CD14-positive monocyte (primary cell): Measurements from ENCODE around the gene MYO3B. TPM values are rescaled to one million over a fixed set of nuclear protein-coding genes. Genes with fewer than 3 reads are reported as not detected.

ENCODE experiments used
- DNase-seq, 3 donors: peaks; one replicate each; pipeline ENCODE4 v3.0.0-alpha.2; 2011 to 2022
- H2AFZ ChIP-seq: 2 replicates; pipeline ENCODE4 v1.6.0; 2012; ENCODE audit warnings: mild to moderate bottlenecking, low read depth, low read length, inconsistent platforms; ENCODE audit not compliant: insufficient read depth, poor library complexity, severe bottlenecking
- H3K27ac ChIP-seq, 2 donors: 1 replicate in 1 of 2; 2 replicates in 1 of 2; pipeline ENCODE4 v1.5.1; 2012 to 2013; ENCODE audit warnings: low read length in 2 of 2, control low read depth in 1 of 2, inconsistent platforms in 1 of 2, low read depth in 1 of 2, mild to moderate bottlenecking in 1 of 2
- H3K27me3 ChIP-seq, 2 donors: one replicate each; pipeline versions ENCODE4 v1.6.0 to v1.6.1; 2011 to 2013; ENCODE audit warnings: low read length in 2 of 2; ENCODE audit not compliant: control insufficient read depth in 2 of 2, insufficient read depth in 2 of 2
- H3K36me3 ChIP-seq, 2 donors: replicated peaks in 1 of 2; 1 replicate in 1 of 2; 2 replicates in 1 of 2; pipeline versions ENCODE4 v1.5.1 to v1.6.1; 2012 to 2013; ENCODE audit warnings: low read length in 2 of 2, control low read depth in 1 of 2, inconsistent platforms in 1 of 2, mild to moderate bottlenecking in 1 of 2; ENCODE audit not compliant: insufficient read depth in 2 of 2, control insufficient read depth in 1 of 2
- H3K4me1 ChIP-seq, 2 donors: 1 replicate in 1 of 2; 2 replicates in 1 of 2; pipeline versions ENCODE4 v1.5.1 to v1.6.1; 2012 to 2013; ENCODE audit warnings: low read length in 2 of 2, control low read depth in 1 of 2, inconsistent platforms in 1 of 2, mild to moderate bottlenecking in 1 of 2, moderate library complexity in 1 of 2; ENCODE audit not compliant: insufficient read depth in 2 of 2, control insufficient read depth in 1 of 2
- H3K4me2 ChIP-seq: replicated peaks from 2 replicates; pipeline ENCODE3; 2012; ENCODE audit warnings: low read length, moderate library complexity, mild to moderate bottlenecking; ENCODE audit not compliant: poor library complexity, severe bottlenecking; ENCODE audit errors: extremely low read depth
- H3K4me3 ChIP-seq, 3 experiments: fragments of 200-600 bp in 1 of 3; sonication (generic) in 1 of 3; replicated peaks in 1 of 3; 1 replicate in 2 of 3; 2 replicates in 1 of 3; pipeline ENCODE4 v1.5.1; 2011 to 2013; ENCODE audit warnings: low read length in 3 of 3, mild to moderate bottlenecking in 3 of 3, control low read depth in 2 of 3, low read depth in 2 of 3, inconsistent platforms in 1 of 3, moderate library complexity in 1 of 3
- H3K79me2 ChIP-seq: 2 replicates; pipeline ENCODE4 v1.6.0; 2012; ENCODE audit warnings: mild to moderate bottlenecking, control low read depth, inconsistent platforms, low read length, moderate library complexity; ENCODE audit not compliant: insufficient read depth
- H3K9ac ChIP-seq: 2 replicates; pipeline ENCODE4 v1.6.0; 2017; ENCODE audit warnings: low read length, mild to moderate bottlenecking; ENCODE audit not compliant: insufficient read depth, poor library complexity, severe bottlenecking
- H3K9me3 ChIP-seq, 2 donors: replicated peaks in 1 of 2; 1 replicate in 1 of 2; 2 replicates in 1 of 2; pipeline versions ENCODE4 v1.5.1 to v1.6.1; 2012 to 2013; ENCODE audit warnings: low read length in 2 of 2, control low read depth in 1 of 2; ENCODE audit not compliant: control insufficient read depth in 1 of 2, insufficient read depth in 1 of 2
- H4K20me1 ChIP-seq: 2 replicates; pipeline ENCODE4 v1.6.0; 2012; ENCODE audit warnings: mild to moderate bottlenecking, low read length, control low read depth, moderate library complexity; ENCODE audit not compliant: insufficient read depth
- H3K27ac Mint-ChIP-seq, 7 donors: one replicate each; pipeline ENCODE4 v1.8.0; 2020; ENCODE audit warnings: mild to moderate bottlenecking in 7 of 7, mixed read lengths in 7 of 7, moderate library complexity in 6 of 7, inconsistent platforms in 2 of 7
- H3K27me3 Mint-ChIP-seq, 3 donors: one replicate each; pipeline ENCODE4 v1.8.0; 2021 to 2022; ENCODE audit warnings: low read depth in 3 of 3, mild to moderate bottlenecking in 3 of 3, mixed read lengths in 3 of 3, moderate library complexity in 3 of 3, inconsistent platforms in 1 of 3
- H3K36me3 Mint-ChIP-seq, 2 donors: one replicate each; pipeline ENCODE4 v1.8.0; 2020; ENCODE audit warnings: mixed read lengths in 2 of 2, inconsistent platforms in 1 of 2, mild to moderate bottlenecking in 1 of 2
- H3K4me1 Mint-ChIP-seq: one replicate; pipeline ENCODE4 v1.8.0; 2020; ENCODE audit warnings: mild to moderate bottlenecking, mixed read lengths
- H3K4me3 Mint-ChIP-seq, 2 donors: one replicate each; pipeline ENCODE4 v1.8.0; 2020; ENCODE audit warnings: mild to moderate bottlenecking in 2 of 2, mixed read lengths in 2 of 2, moderate library complexity in 1 of 2
- H3K9me3 Mint-ChIP-seq, 7 donors: one replicate each; pipeline ENCODE4 v1.8.0; 2020 to 2022; ENCODE audit warnings: mixed read lengths in 7 of 7, mild to moderate bottlenecking in 6 of 7, moderate library complexity in 6 of 7, inconsistent platforms in 2 of 7
- WGBS: methylation state at CpG from one replicate; pipeline ENCODE4 v1.1.5; 2013; ENCODE audit warnings: missing lambda C conversion rate; ENCODE audit not compliant: insufficient coverage; 5-methylcytosine and 5-hydroxymethylcytosine counted together
- intact Hi-C, 2 donors: fragments of 100-400 bp; cut with micrococcal nuclease; formaldehyde crosslinking; loops; one replicate each; pipeline versions ENCODE4 v1.15.0 to v1.15.1; 2023
- polyA plus RNA-seq, 3 donors: library from polyadenylated mRNA; depleted of rRNA in 1 of 3; unstranded in 2 of 3; stranded (reverse) in 1 of 3; fragments of 300-500 nt in 2 of 3; fragments of >200 nt in 1 of 3; fragmentation: Illumina TruSeq in 2 of 3; gene quantifications; 1 replicate in 2 of 3; 2 replicates in 1 of 3; pipeline ENCODE4 v1.2.3, GENCODE V29; 2012 to 2021
- TF ChIP-seq, protein P1 (sequence below): fragments of 200-600 bp; IDR thresholded peaks from one replicate; pipeline ENCODE4 v1.8.0; 2022; ENCODE audit warnings: antibody characterized with exemption, mild to moderate bottlenecking

Gene MYO3B
- polyA plus RNA-seq, 3 donors: not detected

DNA sequence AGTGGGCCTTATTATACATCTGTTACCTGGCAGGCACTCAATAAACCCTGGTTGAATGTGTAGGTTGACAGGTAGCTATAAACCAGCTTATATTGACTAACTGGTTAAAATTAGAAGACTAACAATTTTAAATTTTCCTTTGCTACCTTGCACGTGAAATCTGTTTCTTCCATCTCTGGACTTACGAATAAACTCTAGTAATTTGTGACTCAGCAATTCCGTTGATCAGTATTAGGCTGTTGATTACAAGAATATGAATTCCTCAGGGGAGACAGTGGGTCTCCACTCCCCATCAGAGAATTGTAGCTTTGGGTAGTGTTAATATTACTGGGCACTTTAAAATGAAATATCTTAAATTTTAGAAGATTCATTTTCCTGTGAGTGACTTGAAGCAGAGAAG, 399.4 kb downstream of the MYO3B start:
- Histone ChIP-seq H3K4me2 (no peak overlapping the region), H3K9me3 (no peaks in the 10 kb centered on the region), H3K27me3 (peaks cover 0 to 2% of the 10 kb centered on the region in 2 donors), H3K9ac (no peak overlapping the region), H4K20me1 (no peaks in the 10 kb centered on the region), H3K27ac (no peak overlapping the region), H3K4me3 (no peak overlapping the region), H3K79me2 (no peaks in the 10 kb centered on the region), H3K4me1 (no peaks in the 10 kb centered on the region), H2AFZ (no peak overlapping the region), H3K36me3 (no peaks in the 10 kb centered on the region)
- Mint-ChIP-seq H3K27me3 (peaks cover 2 to 8% (median 4%) of the 10 kb centered on the region in 3 donors), H3K27ac (no peak overlapping the region), H3K4me1 (no peaks in the 10 kb centered on the region), H3K9me3 (no peaks in the 10 kb centered on the region), H3K4me3 (no peak overlapping the region), H3K36me3 (no peaks in the 10 kb centered on the region)
- intact Hi-C loops: no loop called here
- WGBS: no CpG with 5 or more reads among the region's 3 CpGs
- TF ChIP-seq, protein P1, sequence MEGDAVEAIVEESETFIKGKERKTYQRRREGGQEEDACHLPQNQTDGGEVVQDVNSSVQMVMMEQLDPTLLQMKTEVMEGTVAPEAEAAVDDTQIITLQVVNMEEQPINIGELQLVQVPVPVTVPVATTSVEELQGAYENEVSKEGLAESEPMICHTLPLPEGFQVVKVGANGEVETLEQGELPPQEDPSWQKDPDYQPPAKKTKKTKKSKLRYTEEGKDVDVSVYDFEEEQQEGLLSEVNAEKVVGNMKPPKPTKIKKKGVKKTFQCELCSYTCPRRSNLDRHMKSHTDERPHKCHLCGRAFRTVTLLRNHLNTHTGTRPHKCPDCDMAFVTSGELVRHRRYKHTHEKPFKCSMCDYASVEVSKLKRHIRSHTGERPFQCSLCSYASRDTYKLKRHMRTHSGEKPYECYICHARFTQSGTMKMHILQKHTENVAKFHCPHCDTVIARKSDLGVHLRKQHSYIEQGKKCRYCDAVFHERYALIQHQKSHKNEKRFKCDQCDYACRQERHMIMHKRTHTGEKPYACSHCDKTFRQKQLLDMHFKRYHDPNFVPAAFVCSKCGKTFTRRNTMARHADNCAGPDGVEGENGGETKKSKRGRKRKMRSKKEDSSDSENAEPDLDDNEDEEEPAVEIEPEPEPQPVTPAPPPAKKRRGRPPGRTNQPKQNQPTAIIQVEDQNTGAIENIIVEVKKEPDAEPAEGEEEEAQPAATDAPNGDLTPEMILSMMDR: no peak
- DNase-seq: no peak

DNA sequence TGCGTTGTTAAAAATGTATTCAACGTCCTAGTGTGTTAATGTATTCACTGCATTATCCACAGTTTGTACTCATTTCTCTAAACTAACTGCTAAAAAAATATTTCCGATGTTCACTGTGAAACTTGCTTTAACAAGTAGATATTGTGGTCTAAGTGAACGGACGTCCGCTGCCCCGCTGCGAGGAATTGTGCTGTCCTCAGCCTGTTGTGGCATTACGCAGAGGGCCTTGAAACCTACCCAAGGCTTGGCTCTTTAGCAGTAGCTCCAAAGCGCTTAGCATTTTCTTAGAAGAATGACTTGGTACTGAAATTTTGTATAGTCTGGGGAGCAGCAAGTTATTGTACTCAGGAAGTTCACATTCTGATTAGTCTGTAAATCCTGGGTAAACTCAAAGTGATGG, 400.7 kb downstream of the MYO3B start:
- Histone ChIP-seq H3K9ac (no peak overlapping the region), H3K27me3 (peaks cover 0 to 2% of the 10 kb centered on the region in 2 donors), H3K4me2 (no peak overlapping the region), H3K4me1 (no peaks in the 10 kb centered on the region), H4K20me1 (no peaks in the 10 kb centered on the region), H3K4me3 (no peak overlapping the region), H3K27ac (no peak overlapping the region), H3K79me2 (no peaks in the 10 kb centered on the region), H3K36me3 (no peaks in the 10 kb centered on the region), H3K9me3 (no peaks in the 10 kb centered on the region), H2AFZ (no peak overlapping the region)
- DNase-seq: no peak
- Mint-ChIP-seq H3K4me1 (no peaks in the 10 kb centered on the region), H3K36me3 (no peaks in the 10 kb centered on the region), H3K9me3 (peaks cover 0 to 2% (median 0%) of the 10 kb centered on the region in 7 donors), H3K27ac (no peak overlapping the region), H3K4me3 (no peak overlapping the region), H3K27me3 (peaks cover 4 to 8% (median 5%) of the 10 kb centered on the region in 3 donors)
- intact Hi-C loops: no loop called here
- 95% methylated on average over 7 of the region's 10 CpGs for WGBS
- TF ChIP-seq, protein P1: no peak
